Measurements from ENCODE around the gene ADAM20.

DNA sequence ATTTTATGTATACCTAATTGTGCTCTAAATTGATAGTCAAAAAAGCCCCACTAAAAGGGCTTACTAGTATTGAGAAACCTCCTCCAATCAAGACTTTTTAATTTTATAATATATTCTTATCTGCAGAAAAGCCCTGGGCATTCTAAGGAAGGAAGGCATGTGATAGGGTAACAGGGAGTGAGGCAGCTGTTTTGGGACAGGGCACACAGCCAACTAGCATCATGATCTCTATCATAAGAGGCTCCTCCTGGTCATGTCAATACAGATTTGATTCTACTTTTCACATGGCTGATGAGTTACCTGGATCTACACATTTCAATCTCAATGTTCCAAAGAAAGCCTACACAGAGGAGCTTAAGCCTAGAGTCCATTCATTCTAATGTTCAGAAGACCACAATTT is 9.1 kb downstream of the ADAM20 start:
- TF ChIP-seq, protein P1, sequence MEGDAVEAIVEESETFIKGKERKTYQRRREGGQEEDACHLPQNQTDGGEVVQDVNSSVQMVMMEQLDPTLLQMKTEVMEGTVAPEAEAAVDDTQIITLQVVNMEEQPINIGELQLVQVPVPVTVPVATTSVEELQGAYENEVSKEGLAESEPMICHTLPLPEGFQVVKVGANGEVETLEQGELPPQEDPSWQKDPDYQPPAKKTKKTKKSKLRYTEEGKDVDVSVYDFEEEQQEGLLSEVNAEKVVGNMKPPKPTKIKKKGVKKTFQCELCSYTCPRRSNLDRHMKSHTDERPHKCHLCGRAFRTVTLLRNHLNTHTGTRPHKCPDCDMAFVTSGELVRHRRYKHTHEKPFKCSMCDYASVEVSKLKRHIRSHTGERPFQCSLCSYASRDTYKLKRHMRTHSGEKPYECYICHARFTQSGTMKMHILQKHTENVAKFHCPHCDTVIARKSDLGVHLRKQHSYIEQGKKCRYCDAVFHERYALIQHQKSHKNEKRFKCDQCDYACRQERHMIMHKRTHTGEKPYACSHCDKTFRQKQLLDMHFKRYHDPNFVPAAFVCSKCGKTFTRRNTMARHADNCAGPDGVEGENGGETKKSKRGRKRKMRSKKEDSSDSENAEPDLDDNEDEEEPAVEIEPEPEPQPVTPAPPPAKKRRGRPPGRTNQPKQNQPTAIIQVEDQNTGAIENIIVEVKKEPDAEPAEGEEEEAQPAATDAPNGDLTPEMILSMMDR (IDR thresholded peaks at IDR 0.05), result no peak
- no peak for TF ChIP-seq SIN3A (IDR thresholded peaks at IDR 0.05; ENCODE audit: borderline replicate concordance, insufficient read depth, low read depth, low read length)

All from Panc1 (cell line).